GM18502 (cell line): Measurements from ENCODE around the gene CTBP2.

Experiments used
- ATAC-seq: cut with Tn5 transposase; IDR thresholded peaks from one replicate; pipeline ENCODE4 v1.9.1; 2021; ENCODE audit warnings: mild to moderate bottlenecking; ENCODE audit not compliant: unreplicated experiment, poor library complexity

Gene CTBP2

DNA sequence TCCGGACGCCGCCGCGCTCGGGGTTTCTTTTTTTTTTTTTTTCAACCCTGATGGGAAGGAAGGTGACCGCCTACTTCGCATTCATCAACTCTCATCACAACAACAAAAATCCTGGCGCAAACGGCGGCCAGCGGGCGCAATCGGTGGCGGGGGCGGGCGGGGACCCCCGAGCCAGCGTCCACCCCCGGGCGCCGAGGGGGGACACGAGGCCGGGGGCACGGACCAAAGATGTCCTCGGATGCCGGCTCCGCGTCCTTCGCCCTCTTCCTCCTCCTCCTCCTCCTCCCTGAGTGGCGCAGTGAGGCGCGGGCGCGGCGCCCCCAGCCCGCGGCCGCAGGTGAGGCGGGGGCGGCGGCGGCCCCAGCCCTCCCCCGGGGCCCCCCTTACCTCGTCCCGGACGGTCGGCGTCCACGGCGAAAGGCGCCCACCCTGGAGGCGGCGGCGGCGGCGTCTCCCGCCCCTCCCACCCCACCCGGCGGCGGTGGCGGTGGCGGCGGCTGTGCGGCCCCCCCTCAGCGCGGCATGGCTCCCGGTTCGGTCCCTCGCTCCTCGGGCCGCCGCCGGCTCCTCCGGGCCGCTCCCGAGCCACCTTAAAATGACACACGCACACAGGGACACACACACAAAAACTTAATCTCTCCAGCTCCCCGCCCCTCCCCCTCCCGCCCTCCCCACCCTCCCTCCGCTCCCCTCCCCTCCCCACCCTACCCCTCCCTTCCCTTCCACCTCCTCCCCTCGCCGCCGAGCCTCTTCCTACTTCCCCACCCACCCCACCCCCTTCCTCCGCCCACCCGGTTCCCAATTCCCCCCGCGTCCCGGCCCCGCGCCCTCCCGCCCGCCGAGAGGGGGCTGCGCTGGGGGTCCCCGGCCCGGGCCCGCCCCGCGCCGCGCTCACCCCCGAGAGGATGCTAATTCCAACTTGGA, at the start of gene CTBP2:
TSS of gene CTBP2 (minus strand) at position 632 of the 924 bp plus-strand sequence.
- no peak for ATAC-seq

GRCh38 chr10:125209591-125210355, 49.4 kb upstream of the CTBP2 start:
- no peak for ATAC-seq

GRCh38 chr10:125208854-125209565, 48.6 kb upstream of the CTBP2 start:
- ATAC-seq: no peak

- no peak for ATAC-seq
Observed at GRCh38 chr10:125206623-125207022, 46.3 kb upstream of the CTBP2 start.

GRCh38 chr10:125205431-125205830, 45.1 kb upstream of the CTBP2 start:
- no peak for ATAC-seq

GRCh38 chr10:125204400-125204799, 44.0 kb upstream of the CTBP2 start:
- ATAC-seq: no peak

- no peak for ATAC-seq
Observed at GRCh38 chr10:125203186-125203800, 42.9 kb upstream of the CTBP2 start.

DNA sequence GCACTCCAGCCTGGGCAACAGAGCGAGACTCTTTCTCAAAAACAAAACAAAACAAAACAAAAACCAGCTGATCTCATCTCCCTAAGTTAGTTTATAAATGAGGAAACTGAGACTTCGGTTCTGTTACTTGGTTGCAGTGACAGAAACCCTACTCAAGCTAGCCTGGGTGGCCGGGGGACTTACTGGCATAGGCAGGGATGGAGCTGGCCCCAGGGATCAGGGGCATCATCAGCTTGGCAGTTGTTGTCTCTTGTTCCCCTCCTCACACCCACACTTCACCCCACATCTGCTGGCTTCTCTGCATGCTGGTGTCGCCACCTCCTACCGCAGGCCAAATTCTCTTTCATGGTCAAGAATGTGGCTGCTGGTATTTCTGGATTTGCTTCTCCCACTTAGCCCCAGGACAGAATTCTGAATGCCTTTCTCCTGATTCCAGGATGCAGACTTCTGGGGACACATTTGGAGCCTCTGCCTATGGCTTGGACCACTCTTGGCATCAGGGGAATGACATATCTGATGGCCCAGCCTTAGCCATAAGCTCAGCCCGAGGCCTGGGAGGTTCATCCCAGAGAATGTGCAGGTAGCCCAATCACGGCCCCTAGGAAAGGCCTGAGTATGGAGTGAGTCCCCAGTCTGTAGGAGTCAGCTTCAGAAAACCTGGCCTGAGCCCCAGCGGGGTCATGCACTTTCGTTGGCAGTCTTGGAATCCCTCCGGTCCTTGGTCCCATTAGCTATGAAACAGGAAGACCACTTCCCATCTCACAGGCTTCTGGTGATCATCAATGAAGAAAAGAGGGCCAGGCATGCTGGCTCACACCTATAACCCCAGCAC, 41.6 kb upstream of the CTBP2 start:
- ATAC-seq: peak; percentile 26

DNA sequence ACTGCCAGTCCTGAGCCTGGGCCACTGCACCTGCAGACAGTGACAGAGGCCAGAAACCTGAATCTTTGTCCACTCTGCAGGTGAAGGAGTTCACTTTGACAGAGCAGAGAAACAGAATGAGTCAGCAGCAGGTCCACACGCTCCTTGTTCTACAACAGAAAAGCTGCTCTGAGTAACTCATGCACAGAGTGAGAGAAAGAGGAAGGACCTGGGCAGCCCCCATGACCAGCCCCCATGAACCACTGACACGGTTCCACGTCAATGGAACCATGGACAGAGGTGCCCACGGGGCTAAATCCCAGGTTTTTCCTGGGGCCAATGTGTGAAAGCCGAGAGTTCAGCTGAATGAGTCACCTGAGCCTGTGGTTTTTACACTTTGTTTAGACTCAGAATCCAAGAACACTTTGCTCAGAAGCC, 40.8 kb upstream of the CTBP2 start:
- peak; percentile 95 for ATAC-seq

DNA sequence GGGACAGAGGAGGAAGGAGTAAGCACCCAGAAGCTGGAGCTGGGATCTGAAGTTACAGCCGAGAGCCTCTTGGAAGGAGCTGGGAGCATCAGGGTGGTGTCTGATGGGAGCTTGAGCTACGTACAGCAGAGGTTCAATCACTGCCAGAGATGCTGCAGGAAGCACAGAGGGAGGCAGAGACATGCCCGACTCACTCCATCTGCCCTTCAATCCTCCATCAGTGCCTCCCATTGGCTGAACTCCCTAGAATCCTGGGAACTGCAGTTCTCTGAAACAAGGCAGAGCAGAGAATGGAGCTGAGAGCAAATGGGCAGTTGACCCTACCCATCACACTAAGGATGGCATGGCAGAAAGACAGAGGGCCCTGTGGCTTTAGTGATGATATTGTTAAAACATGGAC, 40.0 kb upstream of the CTBP2 start:
- no peak for ATAC-seq

- no peak for ATAC-seq
Observed at GRCh38 chr10:125199270-125199669, 38.9 kb upstream of the CTBP2 start.

GRCh38 chr10:125194814-125195213, 34.5 kb upstream of the CTBP2 start:
- no peak for ATAC-seq

DNA sequence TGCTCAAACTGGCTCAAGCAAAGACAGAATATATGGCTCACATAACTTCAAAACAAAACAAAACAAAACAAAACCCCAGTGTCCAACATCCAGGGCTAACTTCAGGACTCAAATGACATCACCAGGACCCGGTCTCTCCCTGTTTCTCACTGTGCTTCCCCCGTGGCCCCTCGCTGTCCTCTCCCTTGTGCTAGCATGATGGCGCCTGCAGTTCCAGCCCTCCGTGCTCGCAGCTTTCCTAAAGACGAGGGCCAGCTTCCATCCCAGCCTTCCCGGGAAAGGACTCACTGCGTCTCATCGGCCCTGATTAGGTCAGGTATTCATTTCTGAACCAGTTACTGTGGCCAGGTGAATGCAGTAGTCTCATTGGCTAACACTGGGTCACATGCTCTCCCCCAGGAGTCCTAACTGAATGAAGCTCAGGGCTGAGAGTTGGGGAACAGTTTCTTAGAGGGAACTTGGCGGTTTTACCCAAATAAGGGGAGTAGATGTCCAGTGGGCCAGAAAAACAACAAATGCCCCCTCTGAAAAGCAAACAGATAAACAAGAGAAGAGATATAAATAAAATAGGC, 33.0 kb upstream of the CTBP2 start:
- no peak for ATAC-seq

GRCh38 chr10:125192620-125193019, 32.3 kb upstream of the CTBP2 start:
- ATAC-seq: no peak

DNA sequence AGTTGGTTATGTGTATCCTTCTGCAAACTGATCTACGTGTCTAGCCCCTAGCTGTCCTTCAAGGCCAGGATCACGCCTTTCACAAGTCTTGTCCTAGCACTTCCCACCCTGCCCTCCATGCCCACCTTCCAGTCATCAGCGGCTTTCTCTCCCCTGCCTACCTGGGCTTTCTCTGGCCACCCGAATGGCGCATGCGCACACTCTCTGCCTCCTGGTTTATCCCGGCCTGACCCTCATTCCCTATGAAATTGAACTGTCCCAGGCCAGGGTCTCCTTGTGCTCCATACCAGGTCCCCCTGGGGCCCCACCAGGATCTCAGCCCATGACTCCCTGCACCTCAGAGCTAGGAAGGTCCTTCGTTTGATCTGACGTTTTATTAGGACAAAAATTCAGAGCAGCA, 31.6 kb upstream of the CTBP2 start:
- no peak for ATAC-seq

DNA sequence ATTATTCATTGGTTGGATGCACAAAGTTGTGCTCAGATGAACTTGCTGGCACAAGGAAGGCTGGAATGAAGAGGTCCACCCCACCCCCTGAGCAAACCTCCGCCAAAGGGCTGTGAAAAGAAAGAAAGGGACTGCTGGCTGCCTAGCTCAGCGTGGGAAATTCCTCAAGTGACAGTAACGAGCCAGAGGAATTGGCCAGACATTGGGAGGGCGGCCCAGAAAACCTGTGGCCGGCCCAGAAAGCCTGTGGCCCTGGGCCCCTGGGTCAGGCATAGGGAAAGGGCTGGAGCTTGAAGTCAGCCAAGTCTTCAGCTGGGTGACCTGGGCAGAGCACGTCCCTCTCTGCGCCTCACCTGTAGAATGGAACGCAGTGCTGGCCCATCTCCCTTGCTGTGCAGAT, 30.6 kb upstream of the CTBP2 start:
- no peak for ATAC-seq

- no peak for ATAC-seq
Observed at GRCh38 chr10:125190414-125190813, 30.1 kb upstream of the CTBP2 start.

DNA sequence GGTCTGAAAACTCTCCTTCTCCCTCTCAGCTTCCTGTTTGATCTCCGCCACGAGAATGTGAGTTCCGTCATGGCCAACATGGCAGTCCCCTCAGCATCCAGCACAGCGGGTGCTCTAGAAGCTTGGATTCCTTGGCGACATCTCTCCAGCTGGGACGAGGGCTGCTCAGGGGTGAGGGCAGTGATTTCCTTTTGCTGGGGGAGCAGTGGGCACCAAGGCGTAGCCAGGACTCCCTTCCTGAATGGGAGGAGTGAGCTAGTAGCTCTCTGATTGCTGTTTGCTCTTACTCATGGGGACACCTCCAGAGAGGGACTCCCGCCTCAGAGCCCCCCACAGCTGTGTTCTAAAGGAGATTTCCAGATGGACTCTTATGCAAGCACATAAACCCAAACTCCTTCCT, 28.8 kb upstream of the CTBP2 start:
- no peak for ATAC-seq
